NT2/D1 (cell line): Measurements from ENCODE around the gene ENTHD1.

ENCODE experiments used
- SUZ12 ChIP-seq: IDR thresholded peaks from 2 replicates; pipeline ENCODE4 v1.6.1; 2011; ENCODE audit not compliant: insufficient read length, insufficient read depth; ENCODE audit errors: extremely low read depth
- YY1 ChIP-seq: IDR thresholded peaks from 2 replicates; pipeline ENCODE4 v1.6.1; 2011; ENCODE audit not compliant: insufficient read length, insufficient read depth
- ZNF274 ChIP-seq: IDR thresholded peaks from 2 replicates; pipeline ENCODE4 v1.6.1; 2011; ENCODE audit warnings: mild to moderate bottlenecking, low read depth, low read length

- TF ChIP-seq YY1, result no peak
- no peak for TF ChIP-seq ZNF274
- TF ChIP-seq SUZ12, result no peak
These were observed 160.4 kb downstream of the ENTHD1 start for GRCh38 chr22:39733191-39733590.
